Nephron progenitor cell (in vitro differentiated cells): ENCODE measurements around the gene ELL2.
A peak's percentile ranks its signal among the peaks of the same experiment; 100 is the strongest.

Source experiments
- DNase-seq: peaks from one replicate; pipeline ENCODE4 v3.0.0; 2021
- H3K27ac Mint-ChIP-seq: 2 replicates; pipeline ENCODE4 v1.8.0; 2021; ENCODE audit warnings: mild to moderate bottlenecking, moderate library complexity, mixed read lengths
- H3K27me3 Mint-ChIP-seq: 2 replicates; pipeline ENCODE4 v1.8.0; 2021; ENCODE audit warnings: mild to moderate bottlenecking, low read depth, mixed read lengths; ENCODE audit not compliant: poor library complexity
- H3K36me3 Mint-ChIP-seq: 2 replicates; pipeline ENCODE4 v1.8.0; 2021; ENCODE audit warnings: low read depth, mixed read lengths
- H3K4me1 Mint-ChIP-seq: 2 replicates; pipeline ENCODE4 v1.8.0; 2021; ENCODE audit warnings: mixed read lengths
- H3K4me3 Mint-ChIP-seq: 2 replicates; pipeline ENCODE4 v1.8.0; 2021; ENCODE audit warnings: mild to moderate bottlenecking, moderate library complexity, mixed read lengths
- H3K9me3 Mint-ChIP-seq: 2 replicates; pipeline ENCODE4 v1.8.0; 2021; ENCODE audit warnings: mild to moderate bottlenecking, moderate library complexity, mixed read lengths
- TF ChIP-seq, protein P1 (sequence below): fragments of 200-600 bp; sonication (generic); IDR thresholded peaks from 2 replicates; pipeline ENCODE4 v1.5.0; 2021; ENCODE audit warnings: antibody characterized with exemption

Gene ELL2

GRCh38 chr5:95835682-95836385 lies 125.8 kb downstream of the ELL2 start:
- DNase-seq = no peak
- H3K4me1 Mint-ChIP-seq = peaks cover 37% of the 10 kb centered on the region
- peak overlapping the region; percentile 16 for H3K27ac Mint-ChIP-seq
- peak overlapping the region; percentile 41 for H3K4me3 Mint-ChIP-seq
- H3K36me3 Mint-ChIP-seq = no peaks in the 10 kb centered on the region
- peaks cover 13% of the 10 kb centered on the region for H3K27me3 Mint-ChIP-seq
- TF ChIP-seq, protein P1, sequence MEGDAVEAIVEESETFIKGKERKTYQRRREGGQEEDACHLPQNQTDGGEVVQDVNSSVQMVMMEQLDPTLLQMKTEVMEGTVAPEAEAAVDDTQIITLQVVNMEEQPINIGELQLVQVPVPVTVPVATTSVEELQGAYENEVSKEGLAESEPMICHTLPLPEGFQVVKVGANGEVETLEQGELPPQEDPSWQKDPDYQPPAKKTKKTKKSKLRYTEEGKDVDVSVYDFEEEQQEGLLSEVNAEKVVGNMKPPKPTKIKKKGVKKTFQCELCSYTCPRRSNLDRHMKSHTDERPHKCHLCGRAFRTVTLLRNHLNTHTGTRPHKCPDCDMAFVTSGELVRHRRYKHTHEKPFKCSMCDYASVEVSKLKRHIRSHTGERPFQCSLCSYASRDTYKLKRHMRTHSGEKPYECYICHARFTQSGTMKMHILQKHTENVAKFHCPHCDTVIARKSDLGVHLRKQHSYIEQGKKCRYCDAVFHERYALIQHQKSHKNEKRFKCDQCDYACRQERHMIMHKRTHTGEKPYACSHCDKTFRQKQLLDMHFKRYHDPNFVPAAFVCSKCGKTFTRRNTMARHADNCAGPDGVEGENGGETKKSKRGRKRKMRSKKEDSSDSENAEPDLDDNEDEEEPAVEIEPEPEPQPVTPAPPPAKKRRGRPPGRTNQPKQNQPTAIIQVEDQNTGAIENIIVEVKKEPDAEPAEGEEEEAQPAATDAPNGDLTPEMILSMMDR = no peak
- no peaks in the 10 kb centered on the region for H3K9me3 Mint-ChIP-seq
